ENCODE measurements around the gene DNAJB1.

Gene DNAJB1

GRCh38 chr19:14472202-14472938 is 45.8 kb downstream of the DNAJB1 start:
- DNase-seq: peak; percentile 67 to 84 (median 74)

DNA sequence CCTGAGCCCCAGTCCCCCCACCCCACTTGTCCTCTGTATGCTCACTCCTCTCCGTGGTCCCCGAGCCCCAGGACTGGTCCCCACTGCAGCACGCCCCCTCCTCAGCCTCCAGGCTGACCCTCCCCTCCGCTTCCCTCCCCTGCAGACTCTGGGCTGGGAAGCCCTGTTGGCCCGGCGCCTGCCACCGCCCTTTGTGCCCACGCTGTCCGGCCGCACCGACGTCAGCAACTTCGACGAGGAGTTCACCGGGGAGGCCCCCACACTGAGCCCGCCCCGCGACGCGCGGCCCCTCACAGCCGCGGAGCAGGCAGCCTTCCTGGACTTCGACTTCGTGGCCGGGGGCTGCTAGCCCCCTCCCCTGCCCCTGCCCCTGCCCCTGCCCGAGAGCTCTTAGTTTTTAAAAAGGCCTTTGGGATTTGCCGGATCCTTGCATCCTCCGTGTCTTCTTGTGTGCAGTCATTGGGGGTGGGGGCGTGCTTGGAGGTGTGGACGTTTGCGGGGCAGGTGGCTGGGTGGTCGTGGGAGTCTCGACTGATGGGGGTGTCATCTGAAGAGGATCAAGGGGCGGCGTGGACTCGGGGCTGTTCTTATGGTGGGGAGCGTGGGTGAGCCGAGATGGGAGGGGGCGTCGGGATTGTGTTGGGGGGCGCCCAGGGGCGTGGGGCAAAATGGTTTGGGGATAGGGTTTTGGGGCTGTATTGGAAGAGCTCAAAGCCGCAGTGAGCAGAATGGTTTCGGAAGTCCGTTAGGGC is 46.6 kb downstream of the DNAJB1 start:
- no peak for DNase-seq

DNA sequence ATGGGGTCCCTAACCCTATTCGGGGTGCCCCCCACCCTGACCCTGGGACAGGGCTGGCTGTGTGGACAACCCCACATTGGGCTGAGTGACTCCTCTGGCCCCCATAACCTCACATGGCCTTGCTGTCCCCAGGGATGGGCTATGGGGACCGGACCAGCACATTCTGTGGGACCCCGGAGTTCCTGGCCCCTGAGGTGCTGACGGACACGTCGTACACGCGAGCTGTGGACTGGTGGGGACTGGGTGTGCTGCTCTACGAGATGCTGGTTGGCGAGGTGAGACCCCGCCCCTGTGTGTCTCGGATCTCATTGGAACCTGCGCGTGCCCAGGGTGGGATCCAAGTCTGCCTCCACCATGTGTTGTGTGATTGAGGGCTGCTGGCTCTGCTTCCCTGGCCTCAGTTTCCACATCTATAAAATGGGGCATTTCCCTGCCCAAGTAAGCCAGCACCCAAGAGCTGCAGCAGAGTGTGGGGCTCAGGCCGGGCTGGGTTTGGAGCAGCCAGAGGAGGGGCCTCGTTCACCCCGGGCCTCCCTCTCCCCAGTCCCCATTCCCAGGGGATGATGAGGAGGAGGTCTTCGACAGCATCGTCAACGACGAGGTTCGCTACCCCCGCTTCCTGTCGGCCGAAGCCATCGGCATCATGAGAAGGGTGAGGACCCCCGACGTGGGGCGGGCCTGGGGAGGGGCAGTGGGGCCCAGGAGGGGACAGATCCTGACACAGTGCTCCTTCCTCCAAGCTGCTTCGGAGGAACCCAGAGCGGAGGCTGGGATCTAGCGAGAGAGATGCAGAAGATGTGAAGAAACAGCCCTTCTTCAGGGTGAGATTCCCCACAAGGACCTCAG is 47.9 kb downstream of the DNAJB1 start:
- DNase-seq: no peak

DNA sequence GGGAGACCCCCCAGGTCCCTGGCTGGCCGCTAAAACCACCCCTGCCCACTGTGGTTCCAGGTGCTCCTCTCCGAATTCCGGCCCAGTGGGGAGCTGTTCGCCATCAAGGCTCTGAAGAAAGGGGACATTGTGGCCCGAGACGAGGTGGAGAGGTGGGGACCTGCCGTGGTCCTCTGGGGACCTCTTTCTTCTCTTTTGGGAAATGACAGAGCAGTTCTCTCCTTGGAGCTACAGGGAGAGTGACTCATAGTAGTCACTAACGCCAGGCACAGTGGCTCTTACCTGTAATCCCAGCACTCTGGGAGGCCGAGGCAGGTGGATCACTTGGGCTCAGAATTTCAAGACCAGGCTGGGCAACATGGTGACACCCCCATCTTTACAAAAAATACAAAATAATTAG is 50.4 kb downstream of the DNAJB1 start:
- no peak for DNase-seq

DNA sequence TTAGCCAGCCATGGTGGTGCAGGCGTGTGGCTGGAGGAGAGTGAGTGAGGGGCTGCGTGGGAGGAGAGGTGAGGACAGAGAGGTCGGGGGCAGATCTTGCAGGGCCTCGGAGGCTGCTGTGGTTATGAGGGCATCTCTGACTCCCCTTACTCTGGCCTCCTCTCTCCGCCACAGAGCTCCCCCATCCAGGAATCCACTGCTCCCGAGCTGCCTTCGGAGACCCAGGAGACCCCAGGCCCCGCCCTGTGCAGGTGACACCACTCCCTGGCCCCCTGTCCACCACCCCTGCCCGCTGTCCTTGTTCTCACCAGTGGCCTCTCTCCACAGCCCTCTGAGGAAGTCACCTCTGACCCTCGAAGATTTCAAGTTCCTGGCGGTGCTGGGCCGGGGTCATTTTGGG is 50.8 kb downstream of the DNAJB1 start:
- DNase-seq: no peak
